HG02973 (cell line): ENCODE measurements around the gene NCAM2.

Source experiments
- ATAC-seq: cut with Tn5 transposase; IDR thresholded peaks from one replicate; pipeline ENCODE4 v1.9.1; 2021; ENCODE audit warnings: moderate library complexity; ENCODE audit not compliant: unreplicated experiment

NCAM2 gene

DNA sequence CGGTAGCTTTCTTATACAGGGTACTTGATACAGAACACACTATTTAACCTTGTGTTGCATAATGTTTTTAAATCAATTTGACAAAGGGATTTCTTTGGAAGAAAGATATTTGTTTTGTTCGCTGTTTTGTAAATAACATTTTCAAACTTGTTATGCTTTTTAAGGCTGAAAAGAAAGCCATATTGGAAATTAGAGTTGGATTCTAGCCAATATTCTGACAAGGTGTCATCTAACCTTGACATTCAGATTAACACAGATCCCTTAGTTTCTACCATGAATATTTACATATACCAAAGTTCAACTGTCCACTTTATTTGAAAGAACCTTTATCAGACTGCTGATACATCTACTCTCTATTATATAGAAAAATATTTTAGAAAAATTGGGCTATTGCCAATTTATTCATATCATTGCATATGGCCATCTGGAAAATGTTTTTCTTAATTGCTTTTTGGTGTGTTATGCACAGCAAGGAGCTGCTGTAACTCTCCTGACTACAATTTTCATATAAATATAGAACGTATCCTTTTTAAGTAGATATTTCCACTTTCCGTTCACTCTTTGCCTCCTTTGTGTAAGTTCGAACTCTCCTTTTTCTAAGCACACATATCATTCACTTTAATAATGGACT is 206.3 kb downstream of the NCAM2 start:
- ATAC-seq = no peak

DNA sequence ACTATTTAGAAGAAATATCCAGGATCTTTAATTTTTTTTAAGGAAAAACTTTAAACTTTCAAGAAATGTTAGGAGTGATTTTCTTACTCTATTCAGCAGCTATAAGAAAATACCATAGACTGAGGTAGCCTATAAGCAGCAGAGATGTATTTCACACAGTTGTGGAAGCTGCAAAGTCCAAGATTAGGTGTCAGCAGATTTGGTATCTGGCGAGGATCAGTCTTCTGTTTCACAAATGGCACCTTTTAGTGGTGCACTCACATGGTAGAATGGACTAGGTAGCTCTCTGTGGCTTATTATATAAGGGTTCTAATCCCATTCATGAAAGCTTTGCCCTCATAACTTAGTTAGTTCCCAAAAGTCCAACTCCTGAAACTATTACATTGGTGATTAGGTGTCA is 207.4 kb downstream of the NCAM2 start:
- ATAC-seq = no peak

DNA sequence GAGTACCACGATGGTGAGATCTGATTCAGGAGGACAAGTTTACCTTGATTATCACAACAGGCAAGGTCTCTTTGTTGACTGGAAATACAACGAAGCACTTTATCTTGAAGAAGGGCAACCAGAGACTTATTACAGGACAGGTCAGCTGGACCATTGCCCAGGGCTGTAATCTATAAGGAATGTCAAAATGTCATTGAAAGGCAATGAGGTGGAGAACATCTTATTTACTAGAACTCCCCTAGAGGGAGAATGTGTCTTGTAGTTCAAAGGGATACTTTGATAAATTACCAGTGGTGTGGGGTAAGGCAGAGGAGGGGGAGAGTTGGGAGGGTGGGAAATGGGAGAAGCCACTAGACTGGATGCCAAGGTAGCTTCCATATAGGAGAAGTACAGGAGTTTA is 212.3 kb downstream of the NCAM2 start:
- no peak for ATAC-seq

DNA sequence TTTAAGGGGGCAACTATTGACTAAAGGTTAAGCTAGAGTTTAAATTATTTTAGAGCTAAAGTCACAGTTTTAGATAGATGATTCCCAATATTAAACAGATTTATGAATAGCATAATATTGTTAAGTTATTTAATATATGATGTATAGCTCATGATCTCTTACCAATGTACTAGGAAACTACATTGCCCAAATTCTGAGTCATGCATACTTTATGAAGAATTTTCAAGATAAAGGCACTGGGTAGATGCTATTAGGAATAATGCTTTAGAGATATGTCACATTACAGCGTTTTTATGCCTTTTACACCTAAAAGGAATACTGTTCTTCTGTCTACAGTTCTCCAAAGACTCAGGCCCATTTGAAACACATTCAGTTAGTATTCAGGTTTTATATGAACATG is 215.1 kb downstream of the NCAM2 start:
- ATAC-seq = no peak

DNA sequence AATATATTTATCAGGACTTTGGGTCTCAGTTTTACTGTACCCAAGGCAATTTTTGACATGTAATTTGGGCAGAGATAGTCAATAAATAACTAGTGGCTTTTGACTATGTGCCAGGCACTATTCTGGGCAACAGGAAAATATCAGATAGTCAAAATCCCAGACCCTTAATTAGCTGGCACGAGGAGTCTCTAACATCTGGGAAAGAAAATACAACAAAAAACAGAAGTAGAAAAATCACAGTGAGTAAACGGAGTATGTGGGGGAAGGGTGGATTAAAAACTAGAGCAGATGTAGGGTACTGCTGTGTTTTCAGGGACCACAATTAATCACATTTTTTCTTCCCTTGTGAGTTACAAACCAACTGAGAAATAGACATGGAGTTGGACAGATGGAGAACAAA is 217.8 kb downstream of the NCAM2 start:
- ATAC-seq = no peak

DNA sequence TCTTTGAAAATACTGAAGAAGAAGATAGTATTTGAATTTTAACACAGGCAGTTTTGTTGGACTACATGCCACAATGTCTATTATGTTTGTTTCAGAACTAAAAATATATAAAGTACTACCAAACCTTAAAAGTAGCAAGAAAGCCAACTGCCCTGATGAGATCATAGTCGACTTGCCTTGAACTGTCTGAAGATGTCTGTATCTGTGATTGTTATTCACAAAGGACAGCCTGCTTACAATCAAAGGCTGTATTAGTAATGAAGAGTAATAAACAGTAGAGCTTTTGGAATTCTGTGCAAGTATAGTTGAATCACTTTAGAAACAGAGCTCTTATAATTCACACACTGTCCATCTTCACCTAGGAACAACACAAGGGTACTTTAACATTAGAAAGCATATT is 228.3 kb downstream of the NCAM2 start:
- ATAC-seq = no peak

DNA sequence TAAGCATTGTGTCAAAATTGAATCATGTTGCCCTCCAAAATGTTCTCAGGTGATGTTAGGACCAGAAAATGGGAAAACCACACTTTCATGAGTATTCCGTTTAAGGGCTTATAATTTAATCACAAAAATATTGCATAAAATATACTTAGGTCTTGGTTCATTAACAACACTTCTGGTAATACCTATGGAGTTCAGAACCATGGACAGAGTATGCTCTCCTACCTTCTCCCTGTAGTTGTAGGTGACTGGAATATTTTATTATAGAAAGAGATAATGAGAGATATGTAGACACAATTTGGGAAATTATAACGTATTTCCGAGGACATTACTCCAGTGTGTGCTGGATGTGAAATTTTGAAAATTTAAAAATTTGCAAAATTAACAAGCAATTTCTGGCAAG is 232.5 kb downstream of the NCAM2 start:
- no peak for ATAC-seq

DNA sequence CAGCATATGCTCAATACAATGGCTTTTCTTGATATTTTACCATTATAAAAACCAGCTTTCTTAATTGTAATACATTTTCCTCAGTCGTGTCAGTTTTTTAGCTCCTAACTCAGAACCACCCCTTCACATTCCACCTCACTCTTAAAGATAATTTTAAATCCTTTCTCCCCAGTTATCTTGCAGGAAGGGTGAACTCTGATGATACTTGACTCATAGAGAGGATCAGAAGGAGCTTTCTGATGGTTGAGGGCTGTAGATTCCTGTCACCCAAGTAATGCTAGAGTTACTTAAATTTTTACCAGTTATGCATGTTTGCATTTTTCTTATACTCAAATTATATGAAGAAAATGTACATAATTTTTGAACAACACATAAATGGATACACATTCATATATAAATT is 233.7 kb downstream of the NCAM2 start:
- no peak for ATAC-seq

DNA sequence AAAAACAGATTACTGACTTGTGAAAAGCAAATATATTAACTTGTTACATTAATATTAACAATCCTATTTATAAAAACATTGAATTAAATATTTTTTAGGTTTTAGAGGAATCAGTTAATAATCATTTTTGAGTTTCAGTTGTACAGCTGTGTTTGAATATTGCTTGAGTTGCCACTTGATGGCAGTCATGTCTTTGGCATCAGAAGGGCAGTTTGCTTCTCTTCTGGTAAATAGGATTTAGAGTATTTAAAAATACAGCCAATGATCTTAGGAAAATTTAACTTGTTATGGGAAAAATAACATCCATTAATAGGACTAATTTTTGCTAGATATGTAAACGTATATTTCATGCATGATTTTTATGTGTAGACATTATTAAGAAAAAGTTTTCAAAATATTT is 234.1 kb downstream of the NCAM2 start:
- no peak for ATAC-seq

DNA sequence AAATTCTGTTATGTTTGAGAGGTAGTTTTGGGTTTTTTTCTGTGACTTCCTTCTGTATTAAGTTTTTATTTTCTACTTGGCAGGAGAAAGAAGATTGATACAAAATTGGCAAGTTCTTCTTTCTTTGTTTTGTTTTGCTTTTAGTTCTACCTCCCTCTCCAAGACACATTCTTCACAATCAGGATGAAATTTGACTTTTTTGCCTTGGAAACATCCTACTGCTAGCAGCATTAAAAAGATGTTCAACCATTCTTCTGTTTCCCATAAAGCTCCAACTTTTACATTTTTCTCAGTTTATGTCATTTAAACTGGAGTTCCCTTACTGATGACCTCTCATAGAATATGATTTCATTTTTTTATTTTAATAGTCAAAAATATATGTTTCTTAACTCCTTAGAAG is 234.8 kb downstream of the NCAM2 start:
- no peak for ATAC-seq

DNA sequence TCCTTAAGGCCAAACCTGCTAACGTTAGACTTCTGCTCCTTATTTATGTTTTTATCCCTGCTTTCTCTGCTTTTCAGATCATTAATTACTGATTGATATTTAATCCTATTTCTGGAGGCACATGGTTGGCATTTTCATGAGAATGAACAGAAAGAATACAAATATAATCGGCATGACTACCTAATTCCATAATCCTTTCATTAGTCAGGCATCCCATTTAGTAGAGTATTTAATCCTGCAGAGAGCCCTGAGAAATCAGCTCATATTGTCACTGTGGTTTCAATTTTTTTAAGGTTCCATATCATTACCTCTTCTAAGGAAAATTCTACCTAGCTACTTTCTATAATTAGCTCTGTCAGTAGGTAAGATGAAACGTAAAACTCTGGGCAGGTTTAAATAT is 238.8 kb downstream of the NCAM2 start:
- ATAC-seq = no peak

DNA sequence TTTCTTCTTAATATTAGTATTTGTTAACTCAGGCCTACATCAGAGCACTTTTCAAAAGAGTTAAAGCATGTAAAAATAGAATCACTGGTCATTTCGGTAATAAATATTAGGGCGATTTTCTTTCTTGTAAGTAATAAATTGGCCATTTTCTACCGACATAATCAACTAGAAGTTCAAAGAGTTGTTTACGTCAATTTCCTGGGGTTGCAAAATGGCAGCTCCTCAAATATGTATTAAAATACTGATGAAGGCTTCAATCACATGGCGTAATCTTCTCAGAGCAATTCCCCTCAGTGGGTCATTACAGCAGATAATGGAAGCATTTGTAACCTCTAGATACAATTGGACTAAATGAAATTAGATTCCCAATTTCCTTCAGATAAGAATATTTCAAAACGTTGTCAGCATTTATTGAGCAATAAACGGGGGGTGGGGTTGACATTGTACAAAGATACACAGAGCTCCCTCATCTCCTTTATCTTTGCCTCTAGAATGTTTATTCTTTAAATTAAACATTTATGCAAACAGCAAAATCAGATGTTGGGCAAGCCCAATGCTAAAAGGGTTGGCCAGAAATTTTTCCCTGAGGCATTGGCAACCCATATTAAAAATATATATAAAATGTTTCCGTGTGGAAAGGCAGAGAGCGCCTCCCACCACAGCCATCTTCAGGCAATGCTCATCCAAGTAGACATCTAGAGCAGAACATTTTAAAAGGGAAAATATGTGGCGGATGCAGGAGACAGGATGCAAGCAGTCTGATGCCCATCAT is 240.6 kb downstream of the NCAM2 start:
- no peak for ATAC-seq

DNA sequence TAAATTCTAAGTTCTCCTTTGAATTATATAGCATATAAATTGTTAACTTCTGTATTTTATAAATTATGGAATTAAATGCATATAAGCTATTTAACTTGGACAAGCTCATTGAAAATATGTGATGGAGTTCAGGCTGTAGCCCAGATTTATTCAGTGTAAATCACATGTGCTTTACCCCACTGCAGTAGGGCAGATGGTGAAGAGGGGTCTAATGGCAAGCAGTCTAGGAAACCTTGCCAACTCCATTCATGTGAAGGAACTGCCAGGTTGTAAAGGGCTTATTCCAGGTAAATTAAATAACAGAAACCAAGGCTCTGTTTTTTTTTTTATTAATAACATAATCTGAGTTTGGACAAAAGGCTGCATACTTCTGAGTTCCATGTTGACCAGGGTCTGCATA is 243.2 kb downstream of the NCAM2 start:
- no peak for ATAC-seq

DNA sequence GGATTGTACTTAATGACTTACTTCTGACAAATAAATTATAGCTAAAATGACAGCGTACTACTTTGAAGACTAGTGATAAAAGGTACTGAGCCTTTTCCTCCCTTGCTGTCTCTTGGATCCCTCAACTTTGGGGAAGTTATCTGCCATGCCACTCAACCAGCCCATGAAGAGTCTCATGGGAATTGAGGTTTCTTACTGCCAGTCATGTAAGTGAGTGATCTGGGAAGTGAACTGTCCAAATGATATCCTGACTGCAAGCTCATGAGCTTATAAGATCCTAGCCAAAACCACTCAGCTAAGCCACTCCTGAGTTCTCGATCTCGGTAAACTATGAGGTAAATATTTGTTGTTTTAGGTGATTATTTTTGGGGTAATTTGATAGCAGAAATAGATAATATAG is 247.8 kb downstream of the NCAM2 start:
- ATAC-seq = no peak

DNA sequence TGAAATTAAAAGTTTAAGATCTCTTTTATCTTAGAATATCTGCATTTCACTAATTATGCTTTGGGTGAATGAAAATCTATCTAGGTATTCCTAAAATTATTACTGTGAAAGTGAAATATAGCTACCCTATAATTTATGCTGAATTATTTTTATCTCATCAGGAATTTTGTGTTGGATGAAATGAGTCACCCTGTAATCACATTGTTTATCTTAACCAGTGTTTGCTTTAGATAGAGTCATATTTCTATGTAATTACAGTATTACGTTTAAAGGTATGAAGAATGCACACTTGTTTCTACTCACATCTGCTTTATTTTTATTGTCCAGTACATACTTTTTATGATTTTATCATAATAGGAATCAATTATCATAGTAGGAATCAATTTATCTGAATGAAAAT is 249.2 kb downstream of the NCAM2 start:
- ATAC-seq = no peak

DNA sequence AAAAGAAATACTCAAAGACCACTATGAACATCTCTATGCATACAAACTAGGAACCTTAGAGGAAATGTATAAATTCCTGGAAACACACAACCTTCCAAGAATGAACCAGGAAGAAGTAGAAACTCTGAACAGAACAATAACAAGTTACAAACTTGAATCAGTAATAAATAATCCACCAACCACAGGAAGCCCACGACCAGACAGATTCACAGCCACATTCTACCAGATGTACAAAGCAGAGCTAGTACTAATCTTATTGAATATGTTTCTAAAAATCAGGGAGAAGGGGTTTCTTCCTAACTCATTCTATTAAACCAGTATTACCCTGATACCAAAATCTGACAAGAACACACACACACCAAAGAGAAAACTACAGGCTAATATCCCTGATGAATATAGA is 263.8 kb downstream of the NCAM2 start:
- no peak for ATAC-seq

DNA sequence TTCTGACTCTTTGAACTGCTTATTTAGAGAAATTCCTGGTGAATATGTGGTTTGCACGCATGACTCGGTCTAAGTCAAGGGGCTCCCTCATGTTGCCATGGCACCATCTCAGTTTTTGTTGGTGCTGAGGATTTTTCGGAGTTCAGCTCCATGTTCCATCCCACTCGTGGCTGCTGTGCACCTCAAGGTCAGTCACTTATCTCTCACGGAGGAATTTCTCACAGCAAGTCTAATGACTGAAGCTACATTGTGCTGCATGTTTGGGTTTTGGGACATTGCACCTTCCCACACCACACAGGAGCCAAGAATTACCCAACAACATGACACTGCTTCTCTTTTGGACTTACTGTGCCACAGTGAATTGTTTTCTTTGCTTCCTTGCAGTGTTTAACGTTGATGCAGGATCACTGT is 269.9 kb downstream of the NCAM2 start:
- ATAC-seq = no peak

DNA sequence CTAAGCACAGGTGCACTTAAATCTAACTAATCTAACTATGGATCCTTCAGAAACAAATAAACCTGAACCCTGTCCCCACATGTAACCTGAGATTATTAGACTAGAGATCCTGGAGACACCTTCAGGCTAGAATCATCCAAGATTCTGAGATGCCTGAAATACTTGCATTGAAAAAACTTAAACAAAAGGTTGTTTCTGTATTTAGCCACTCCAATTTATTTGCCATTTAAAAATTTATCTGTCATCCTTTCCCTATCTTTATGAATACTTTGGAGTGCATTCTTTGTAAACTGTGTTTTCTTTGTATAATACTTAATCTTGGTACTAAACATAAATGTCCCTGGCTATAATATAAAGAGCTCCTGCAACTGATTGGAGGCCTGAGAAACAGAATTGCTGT is 270.7 kb downstream of the NCAM2 start:
- ATAC-seq = no peak

DNA sequence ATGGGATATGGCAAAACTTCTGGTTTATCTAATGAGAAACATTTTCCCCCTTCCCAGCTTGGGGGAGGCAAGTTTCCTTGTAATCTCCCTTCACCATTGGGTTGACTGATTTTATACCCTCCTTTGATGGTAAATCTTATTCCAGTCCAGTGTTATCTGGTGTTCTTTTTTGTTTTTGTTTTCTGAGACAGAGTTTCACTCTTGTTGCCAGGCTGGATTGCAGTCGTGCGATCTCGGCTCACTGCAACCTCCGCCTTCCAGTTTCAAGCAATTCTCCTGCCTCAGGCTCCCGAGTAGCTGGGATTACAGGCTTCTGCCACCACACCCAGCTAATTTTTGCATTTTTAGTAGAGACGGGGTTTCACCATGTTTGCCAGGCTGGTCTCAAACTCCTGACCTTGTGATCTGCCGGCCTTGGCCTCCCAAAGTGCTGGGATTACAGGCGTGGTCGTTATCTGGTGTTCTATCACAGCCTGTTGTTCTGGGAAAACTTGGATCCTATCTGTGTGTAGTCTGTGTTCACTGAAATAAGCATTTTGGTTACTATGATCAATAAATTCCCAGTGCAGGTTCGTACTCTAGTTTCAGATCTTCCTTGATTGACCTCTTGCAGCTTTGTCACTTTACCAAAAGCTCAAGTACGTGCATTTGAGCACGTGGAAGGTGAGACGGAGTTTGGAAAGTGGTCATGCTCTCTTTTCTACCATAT is 281.1 kb downstream of the NCAM2 start:
- no peak for ATAC-seq

DNA sequence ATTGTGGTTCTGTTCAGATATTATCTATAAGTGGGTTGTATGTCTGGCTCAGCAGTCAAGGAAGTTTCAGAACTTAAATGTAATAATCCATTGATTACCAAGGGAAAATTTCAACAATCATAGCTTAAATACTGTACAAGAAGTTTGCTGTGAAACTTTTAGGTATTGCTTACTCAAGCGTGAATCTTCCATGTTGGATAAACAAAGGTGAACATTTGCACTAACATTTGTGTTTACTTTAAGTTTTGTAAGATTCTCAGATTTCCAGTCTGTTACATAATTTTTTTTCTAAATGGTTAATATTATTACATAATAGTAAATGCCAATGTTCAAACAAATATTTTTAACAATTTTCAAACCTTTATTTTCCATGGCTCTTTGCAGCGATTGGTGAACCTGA is 285.6 kb downstream of the NCAM2 start:
- no peak for ATAC-seq

DNA sequence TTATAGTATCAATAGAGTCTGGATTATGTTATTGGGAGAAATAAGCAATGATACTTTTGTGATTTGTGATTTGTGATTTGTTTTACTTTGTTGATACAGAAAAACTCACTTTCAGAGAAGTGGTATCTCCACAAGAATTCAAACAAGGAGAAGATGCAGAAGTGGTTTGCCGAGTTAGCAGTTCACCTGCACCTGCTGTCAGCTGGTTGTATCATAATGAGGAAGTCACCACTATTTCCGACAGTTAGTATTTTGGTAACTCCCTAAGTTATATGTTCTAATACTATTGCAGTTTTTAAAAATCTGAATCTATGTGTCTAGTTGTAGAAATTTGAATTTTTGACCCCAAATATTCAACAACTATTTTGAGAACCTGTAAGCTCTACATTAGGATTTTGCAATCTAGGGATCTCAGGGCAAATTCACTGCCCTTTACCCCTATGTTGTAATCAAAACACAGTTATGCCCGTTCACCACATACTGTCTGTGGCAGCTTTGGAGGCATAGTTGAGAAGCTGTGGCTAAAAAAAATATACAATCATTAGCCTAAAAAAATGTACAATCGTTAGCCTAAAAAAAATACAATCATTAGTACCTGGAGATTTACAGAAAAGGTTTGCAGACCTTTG is 288.1 kb downstream of the NCAM2 start:
- ATAC-seq = no peak

DNA sequence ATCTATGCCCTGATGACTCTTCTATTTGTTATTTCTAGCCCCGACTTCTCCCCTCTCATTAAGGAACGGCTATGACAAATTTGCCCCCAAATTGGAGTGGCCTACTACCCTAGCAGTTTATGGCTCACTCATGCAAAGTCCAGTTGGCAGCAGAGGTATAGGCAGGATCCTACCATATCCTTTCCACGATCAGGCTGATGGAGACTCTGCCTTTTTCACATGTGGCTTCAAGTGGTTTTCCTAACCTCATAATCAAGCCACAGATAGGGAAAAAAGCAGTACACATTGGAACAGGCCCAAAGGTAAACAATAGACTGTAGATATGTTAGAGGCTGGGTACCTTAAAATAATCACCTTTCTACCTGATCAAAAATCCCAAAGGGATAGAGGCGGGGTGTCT is 292.5 kb downstream of the NCAM2 start:
- no peak for ATAC-seq
